Right lobe of liver (tissue), 4 donors: ENCODE data around the gene REN.

ENCODE experiments used
- CTCF ChIP-seq, 4 donors: fragments of 200-600 bp in 3 of 4; fragments of 450-650 bp in 1 of 4; IDR thresholded peaks; one replicate each; pipeline versions ENCODE4 v1.5.1 to v1.8.0; 2016 to 2022; ENCODE audit warnings: antibody characterized with exemption in 4 of 4, mild to moderate bottlenecking in 2 of 4
- POLR2A ChIP-seq: fragments of 450-650 bp; IDR thresholded peaks from one replicate; pipeline ENCODE4 v1.6.1; 2017; ENCODE audit warnings: antibody characterized with exemption, mild to moderate bottlenecking
- donor health status: DM: no; HTN: no; CAD: no.
- donor health status: DM: no; HTN: no; CAD: no.
- donor health status: DM: no; HTN: yes; CAD: no.

- no peak for TF ChIP-seq POLR2A
- TF ChIP-seq CTCF (IDR thresholded peaks at IDR 0.05): no peak
Measured at GRCh38 chr1:204191456-204191855, 25.3 kb upstream of the REN start.
